Measurements from ENCODE around the gene DMC1. TPM values are rescaled to one million over a fixed set of nuclear protein-coding genes. Genes with fewer than 3 reads are reported as not detected.
A peak's percentile ranks its signal among the peaks of the same experiment; 100 is the strongest.

The DMC1 gene
- total RNA-seq, 6 experiments from 2014 or later, result 2.4 to 6.3 (median 3.3) TPM

GRCh38 chr22:38481871-38482332 is 88.1 kb downstream of the DMC1 start:
- peaks cover 2% of the 10 kb centered on the region for H3K27me3 Mint-ChIP-seq (ENCODE audit: insufficient read depth)
- TF ChIP-seq CTCF (IDR thresholded peaks at IDR 0.05), result no peak
- no peak overlapping the region; the same call in 1 of the 2 replicates for H3K4me3 Mint-ChIP-seq
- peaks cover 56% of the 10 kb centered on the region for H3K4me1 Mint-ChIP-seq (ENCODE audit: low read depth)
- H3K36me3 Mint-ChIP-seq (ENCODE audit: low read depth), result peaks cover 63% of the 10 kb centered on the region
- no peaks in the 10 kb centered on the region for H3K9me3 Mint-ChIP-seq
- peak overlapping the region; percentile 78 for H3K27ac Mint-ChIP-seq
- DNase-seq, result no peak

GRCh38 chr22:38481162-38481870 is 88.7 kb downstream of the DMC1 start:
- TF ChIP-seq CTCF (IDR thresholded peaks at IDR 0.05), result no peak
- peak overlapping the region; percentile 78 for H3K27ac Mint-ChIP-seq
- no peaks in the 10 kb centered on the region for H3K9me3 Mint-ChIP-seq
- peak; percentile 9 for DNase-seq
- peak overlapping the region; percentile 43; the same call in 1 of the 2 replicates for H3K4me3 Mint-ChIP-seq
- peaks cover 2% of the 10 kb centered on the region for H3K27me3 Mint-ChIP-seq (ENCODE audit: insufficient read depth)
- peaks cover 58% of the 10 kb centered on the region for H3K36me3 Mint-ChIP-seq (ENCODE audit: low read depth)
- peaks cover 51% of the 10 kb centered on the region for H3K4me1 Mint-ChIP-seq (ENCODE audit: low read depth)

- Mint-ChIP-seq H3K27ac (peak overlapping the region; percentile 49; the same call in 1 of the 2 replicates), H3K36me3 (ENCODE audit: low read depth) (peaks cover 49% of the 10 kb centered on the region), H3K27me3 (ENCODE audit: insufficient read depth) (peaks cover 2% of the 10 kb centered on the region), H3K9me3 (no peaks in the 10 kb centered on the region), H3K4me1 (ENCODE audit: low read depth) (peaks cover 39% of the 10 kb centered on the region), H3K4me3 (0 out of 2 replicates have a peak overlapping the region, but pooled peaks have one; percentile 13)
- no peak for DNase-seq
- no peak for TF ChIP-seq CTCF (IDR thresholded peaks at IDR 0.05)
These were observed 90.7 kb downstream of the DMC1 start for GRCh38 chr22:38479096-38479837.

GRCh38 chr22:38477585-38477984 is 92.4 kb downstream of the DMC1 start:
- Mint-ChIP-seq H3K27me3 (ENCODE audit: insufficient read depth) (peaks cover 2% of the 10 kb centered on the region), H3K36me3 (ENCODE audit: low read depth) (peaks cover 32% of the 10 kb centered on the region), H3K4me3 (no peak overlapping the region), H3K27ac (peak overlapping the region; percentile 53; the same call in 1 of the 2 replicates), H3K9me3 (no peaks in the 10 kb centered on the region), H3K4me1 (ENCODE audit: low read depth) (peaks cover 22% of the 10 kb centered on the region)
- TF ChIP-seq CTCF (IDR thresholded peaks at IDR 0.05), result no peak
- DNase-seq, result no peak

- H3K9me3 Mint-ChIP-seq, result no peaks in the 10 kb centered on the region
- H3K36me3 Mint-ChIP-seq (ENCODE audit: low read depth), result peaks cover 10% of the 10 kb centered on the region
- no peak overlapping the region for H3K4me3 Mint-ChIP-seq
- peaks cover 4% of the 10 kb centered on the region for H3K4me1 Mint-ChIP-seq (ENCODE audit: low read depth)
- H3K27ac Mint-ChIP-seq, result peak overlapping the region; percentile 55; the same call in 1 of the 2 replicates
- DNase-seq, result no peak
- TF ChIP-seq CTCF (IDR thresholded peaks at IDR 0.05), result no peak
- H3K27me3 Mint-ChIP-seq (ENCODE audit: insufficient read depth), result peaks cover 2% of the 10 kb centered on the region
These were observed 95.9 kb downstream of the DMC1 start for GRCh38 chr22:38474003-38474607.
